Activated CD8-positive, alpha-beta memory T cell treated with anti-CD3 and anti-CD28 coated beads for 1 hour (primary cell): ENCODE measurements around the gene TBXAS1.

Experiments
- DNase-seq, 2 donors: peaks; one replicate each; pipeline ENCODE4 v3.0.0-alpha.2; 2020; ENCODE audit warnings: low read depth in 1 of 2; ENCODE audit errors: extremely low read depth in 1 of 2

The TBXAS1 gene

GRCh38 chr7:140018125-140019043 is 189.3 kb downstream of the TBXAS1 start:
- DNase-seq = no peak

- DNase-seq = no peak
These were observed 190.1 kb downstream of the TBXAS1 start for GRCh38 chr7:140019172-140019571.

GRCh38 chr7:140019606-140020005 is 190.5 kb downstream of the TBXAS1 start:
- no peak for DNase-seq

GRCh38 chr7:140021603-140022002 is 192.5 kb downstream of the TBXAS1 start:
- no peak for DNase-seq

DNA sequence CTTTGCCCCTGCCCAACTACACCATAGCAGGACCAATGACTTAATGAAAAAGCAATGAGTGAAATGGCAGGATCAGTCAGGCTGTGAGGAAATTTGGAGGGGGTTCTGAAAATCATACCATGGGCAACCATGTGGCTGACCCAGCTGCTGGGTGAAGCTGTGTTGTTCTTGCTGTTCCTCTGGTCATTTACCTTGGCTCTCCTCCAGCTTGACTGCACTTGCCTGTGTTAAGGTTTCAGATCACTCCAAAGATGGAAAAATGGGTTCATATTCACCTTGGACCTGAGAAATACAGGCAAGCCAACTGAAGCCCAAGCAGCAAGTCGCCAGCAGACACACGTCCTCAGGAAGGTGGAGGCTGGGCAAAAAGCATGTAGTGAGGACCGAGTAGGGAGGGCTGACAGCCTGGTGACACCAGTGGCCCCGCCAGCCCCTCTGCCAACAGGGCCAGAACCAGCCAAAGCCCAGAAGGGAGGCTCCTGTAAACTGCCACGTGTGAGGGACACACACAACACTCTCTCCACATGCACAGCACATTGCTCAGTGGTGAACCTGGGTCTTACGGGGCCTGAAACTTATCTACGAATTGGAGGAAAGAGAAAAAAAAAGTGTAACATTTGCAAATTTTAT is 193.6 kb downstream of the TBXAS1 start:
- no peak for DNase-seq

DNA sequence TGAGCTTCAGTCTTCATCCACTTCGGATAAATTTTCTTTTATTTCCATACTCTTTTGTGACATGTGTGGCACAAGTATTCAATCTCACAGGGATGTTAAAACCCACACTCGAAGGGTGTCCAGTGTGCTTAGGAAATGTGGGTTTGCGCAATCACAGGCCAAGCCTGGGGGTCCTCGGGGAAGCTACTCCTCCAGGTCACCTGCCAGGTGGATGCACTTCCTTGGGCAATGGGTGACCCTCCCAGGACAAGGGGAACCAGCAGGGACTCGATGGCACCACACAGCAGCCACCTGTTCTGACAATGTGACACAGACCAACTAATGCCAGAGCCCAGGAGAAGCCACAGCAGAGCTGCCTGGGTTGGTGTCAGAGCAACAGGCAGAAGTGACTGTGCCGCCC is 194.7 kb downstream of the TBXAS1 start:
- DNase-seq = no peak

DNA sequence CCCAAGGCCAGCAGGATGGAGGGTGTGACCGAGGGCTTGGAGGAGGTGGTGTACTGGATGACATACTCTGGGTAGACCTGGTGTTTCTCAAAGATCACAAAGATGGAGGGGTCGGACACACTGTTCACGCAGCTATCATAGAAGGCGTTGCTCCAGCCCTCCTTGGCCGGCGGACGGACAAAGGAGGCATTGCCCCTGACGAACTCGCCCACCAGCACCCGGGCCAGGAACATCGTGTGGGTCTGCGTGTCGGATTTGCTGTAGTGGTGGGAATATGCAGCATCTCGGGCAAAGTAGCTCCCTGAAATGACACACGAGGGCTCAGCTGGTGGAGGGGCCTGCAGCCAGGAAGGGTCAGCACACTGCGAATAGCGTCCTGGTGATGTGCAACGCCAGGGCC is 195.5 kb downstream of the TBXAS1 start:
- DNase-seq = no peak

DNA sequence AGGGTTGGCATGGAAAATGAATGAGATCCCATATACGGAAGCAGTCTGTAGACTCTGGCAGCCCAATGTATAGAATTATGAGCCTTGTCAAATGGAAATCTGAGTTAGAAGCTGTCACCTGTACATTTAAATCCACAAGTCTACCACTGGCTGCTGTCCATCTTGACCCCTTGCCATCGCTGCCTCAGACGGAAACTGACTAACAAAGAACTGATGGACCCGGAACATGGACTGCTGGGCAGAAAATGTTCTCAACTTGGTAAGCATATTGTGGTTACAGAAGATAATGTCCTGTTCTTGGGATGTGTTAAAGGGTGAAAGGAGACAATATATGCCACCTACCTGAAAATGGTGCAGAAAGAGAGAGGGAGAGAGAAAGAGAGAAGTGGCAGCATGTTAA is 196.2 kb downstream of the TBXAS1 start:
- no peak for DNase-seq

GRCh38 chr7:140025814-140026433 is 196.9 kb downstream of the TBXAS1 start:
- no peak for DNase-seq

- no peak for DNase-seq
These were observed 197.9 kb downstream of the TBXAS1 start for GRCh38 chr7:140026935-140027334.

DNA sequence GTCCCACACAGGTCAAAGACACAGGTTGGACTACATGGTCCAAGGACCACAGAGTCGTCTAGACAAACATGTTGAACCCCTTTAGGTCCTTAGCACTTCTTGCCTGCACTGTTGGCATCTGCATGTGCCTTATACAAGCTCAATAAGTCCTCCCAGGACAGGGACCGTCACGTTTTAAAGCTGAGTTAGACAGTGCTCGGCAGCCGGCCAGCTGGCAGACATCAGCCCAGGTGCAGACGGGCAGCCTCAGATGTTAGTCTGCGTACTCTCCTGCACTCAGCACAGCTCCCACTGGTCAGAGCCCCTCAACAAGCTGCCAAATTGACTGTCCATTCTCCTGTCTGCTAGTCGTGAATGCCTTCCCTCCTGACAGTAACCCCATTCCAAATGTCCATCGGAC is 198.8 kb downstream of the TBXAS1 start:
- no peak for DNase-seq

DNA sequence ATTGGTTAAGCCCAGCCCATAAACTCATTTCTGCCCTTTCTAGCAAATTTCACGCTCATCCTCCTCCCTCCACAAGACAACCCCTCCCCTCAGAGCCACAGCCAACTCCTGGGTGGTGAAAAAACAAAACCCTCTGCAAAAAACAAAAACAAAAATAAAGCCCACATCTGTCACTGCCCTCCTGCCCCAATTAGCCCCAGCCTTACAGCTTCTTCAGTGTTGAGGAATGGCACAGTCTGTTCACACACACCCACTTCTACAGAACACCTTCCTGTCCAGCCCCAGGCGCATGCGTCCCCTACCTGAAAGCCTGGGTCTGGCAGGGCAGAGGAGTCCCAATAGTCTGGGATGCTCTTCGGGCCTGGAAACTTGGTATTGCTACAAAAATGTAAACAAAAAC is 199.2 kb downstream of the TBXAS1 start:
- DNase-seq = no peak

DNA sequence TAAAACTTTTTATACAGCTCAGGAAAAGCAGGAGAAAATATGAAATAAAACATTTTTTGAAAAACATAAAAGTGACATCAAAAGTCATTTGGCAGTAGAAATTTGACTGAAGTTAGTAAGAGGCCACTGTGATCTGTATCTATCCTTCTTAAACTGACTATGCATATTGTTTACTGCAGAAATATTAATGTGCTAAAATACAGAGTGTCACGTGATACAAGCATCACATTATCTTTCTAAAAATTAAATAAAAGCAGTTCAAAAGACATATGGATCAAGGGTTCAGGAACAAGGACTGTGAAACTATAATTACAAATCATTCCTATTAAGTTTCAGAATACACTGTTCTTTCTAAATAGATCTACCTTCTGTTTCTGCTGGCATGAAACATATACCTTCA is 200.0 kb downstream of the TBXAS1 start:
- DNase-seq = no peak

GRCh38 chr7:140031364-140031763 is 202.3 kb downstream of the TBXAS1 start:
- DNase-seq = no peak

DNA sequence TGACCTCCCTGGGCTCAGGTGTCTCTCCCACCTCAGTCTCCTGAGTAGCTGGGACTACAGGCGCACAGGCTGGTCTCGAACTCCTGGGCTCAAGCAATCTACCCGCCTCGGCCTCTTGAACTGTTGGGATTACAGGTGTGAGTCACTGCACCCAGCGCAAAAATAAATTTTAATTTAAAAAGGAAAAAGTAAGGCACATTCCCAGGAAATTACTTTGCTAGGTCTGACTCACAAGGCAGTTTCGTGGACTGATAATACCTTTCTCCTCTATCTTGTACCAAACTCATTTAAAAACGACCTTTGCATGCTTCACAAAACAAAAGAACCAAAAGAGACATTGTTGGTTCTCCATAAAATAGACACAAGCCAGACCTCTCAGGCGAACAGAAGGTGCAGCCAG is 204.0 kb downstream of the TBXAS1 start:
- no peak for DNase-seq

GRCh38 chr7:140033779-140034363 is 204.8 kb downstream of the TBXAS1 start:
- no peak for DNase-seq

GRCh38 chr7:140034421-140034820 is 205.4 kb downstream of the TBXAS1 start:
- no peak for DNase-seq

- no peak for DNase-seq
These were observed 206.5 kb downstream of the TBXAS1 start for GRCh38 chr7:140035400-140036223.

DNA sequence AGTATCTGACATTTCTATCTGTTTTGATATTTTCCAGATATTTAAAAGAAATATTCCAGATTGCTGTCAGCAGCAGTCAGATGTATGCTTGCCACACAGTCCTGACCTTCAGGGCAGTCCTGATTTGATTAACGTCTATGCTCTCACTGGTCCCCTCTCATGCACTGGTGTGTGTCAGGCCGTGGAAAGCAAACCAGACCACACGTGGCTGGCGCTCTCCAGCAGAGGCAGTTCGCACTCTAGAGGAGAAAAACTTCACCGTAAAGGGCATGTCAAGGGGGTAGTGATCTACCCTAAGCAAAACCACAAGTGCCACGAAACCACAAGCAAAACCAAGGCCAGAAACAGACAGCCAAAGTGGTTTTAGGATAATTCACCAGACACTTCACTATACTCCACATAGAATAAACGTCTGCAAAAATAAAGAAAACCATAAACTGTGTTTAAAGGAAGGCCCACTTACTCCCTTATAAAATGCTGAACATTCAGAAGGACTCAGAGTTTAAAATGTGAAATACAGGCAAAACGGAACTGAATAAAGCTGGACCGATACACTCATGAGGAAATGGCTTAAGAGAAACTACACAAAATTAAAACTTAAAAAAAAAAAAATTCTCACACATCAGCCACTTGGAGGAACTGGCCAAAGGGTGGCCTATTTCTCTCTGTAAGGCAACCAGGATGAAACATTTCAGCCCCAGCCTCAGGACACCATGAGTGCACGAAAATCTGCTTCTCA is 207.3 kb downstream of the TBXAS1 start:
- no peak for DNase-seq

GRCh38 chr7:140039066-140039465 is 210.0 kb downstream of the TBXAS1 start:
- no peak for DNase-seq
